Activated CD4-positive, CD25-positive, alpha-beta regulatory T cell (primary cell): Measurements from ENCODE around the gene SLC16A1.

Source experiments
- DNase-seq, 4 experiments: peaks; one replicate each; lab custom pipeline; 2025; lab: John Stamatoyannopoulos, UW

Gene SLC16A1

DNA sequence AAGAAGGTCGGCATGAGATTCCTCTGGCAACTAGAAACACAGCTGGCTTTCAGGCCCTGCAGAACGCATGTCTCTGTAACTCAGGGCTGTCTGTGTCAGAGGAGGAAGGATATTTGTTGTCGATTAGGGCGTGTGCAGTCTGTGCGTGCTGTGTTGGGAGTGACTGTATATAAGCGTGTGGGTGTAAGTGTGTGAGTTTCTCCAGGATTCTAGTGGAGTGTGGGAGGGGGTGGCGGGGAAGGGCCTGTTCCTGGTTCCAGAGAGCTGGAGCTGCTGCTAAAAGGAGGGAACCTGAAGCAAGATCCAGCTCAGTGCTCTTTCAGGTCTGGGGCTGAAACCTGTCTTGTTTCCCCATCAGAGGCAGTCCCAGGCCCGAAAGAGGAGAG is 74.3 kb downstream of the SLC16A1 start:
- no peak for DNase-seq

DNA sequence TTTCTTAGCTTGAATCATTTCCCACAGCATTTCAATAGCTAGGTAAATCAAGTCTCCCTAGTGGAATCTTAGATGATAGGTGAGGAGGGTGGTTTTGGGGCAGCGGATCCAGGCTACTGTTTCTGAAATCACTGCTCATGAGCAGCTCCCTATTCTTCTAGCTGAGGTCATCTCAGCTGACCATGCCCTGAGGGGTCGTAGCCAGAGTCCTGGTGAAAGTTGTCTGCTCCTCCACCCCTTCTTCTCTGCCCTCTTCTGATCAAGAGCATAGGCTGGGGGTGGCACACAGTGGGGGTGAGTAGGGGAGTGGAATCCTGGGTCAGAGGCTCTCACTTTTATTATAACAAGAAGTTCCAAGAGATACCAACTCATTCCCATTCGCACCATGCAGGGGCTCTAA is 76.2 kb downstream of the SLC16A1 start:
- DNase-seq, result no peak

DNA sequence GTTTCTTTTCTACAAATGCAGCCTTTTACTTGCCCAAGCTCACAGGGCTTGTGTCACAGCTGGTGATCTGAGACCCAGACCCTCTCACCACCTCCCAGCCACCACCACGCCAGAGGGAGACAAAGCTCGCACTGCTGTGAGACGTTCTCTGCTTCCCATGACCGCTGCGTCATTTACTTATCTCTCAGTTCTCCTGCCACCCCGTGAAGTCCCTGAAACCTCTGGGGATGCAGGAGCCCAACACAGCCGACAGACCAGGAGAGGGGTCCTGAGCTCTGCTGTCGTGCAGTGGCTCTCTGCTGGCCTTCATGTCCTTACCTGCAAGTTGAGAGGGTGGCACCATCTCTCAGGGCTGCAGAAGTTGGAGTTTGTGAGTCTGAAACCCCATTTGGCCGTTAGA is 77.7 kb downstream of the SLC16A1 start:
- no peak for DNase-seq

DNA sequence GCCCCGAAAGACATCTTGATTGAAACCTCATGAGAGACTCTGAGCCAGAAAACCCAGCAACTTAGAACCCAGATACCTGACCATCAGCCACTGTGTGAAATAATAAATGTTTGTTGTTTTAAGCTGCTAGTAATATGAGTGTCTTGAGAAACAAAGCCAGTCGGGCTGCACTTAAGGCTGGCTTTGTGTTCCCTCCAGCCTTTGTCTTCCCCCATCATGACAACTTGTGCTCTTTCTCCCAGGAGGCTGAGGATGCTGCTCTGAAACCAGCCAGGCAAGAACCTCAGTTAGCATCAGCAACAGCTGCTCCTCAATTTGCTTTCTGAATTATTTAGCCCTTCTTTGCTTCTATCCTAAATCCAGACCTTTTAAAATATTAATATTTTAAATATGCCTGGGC is 78.2 kb downstream of the SLC16A1 start:
- DNase-seq, result no peak

DNA sequence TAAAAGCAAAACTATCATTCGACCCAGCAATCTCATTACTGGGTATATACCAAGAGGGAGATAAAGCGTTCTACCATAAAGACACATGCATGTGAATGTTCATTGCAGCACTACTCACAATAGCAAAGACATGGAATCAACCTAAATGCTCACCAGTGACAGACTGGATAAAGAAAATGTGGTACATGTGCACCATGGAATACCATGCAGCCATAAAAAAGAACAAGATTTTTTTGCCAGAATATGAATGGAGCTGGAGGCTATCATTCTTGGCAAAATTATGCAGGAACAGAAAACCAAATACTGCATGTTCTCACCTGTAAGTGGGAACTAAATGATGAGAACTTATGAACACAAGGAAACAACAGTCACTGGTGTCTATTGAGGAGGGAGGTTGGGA is 79.7 kb downstream of the SLC16A1 start:
- DNase-seq, result no peak

DNA sequence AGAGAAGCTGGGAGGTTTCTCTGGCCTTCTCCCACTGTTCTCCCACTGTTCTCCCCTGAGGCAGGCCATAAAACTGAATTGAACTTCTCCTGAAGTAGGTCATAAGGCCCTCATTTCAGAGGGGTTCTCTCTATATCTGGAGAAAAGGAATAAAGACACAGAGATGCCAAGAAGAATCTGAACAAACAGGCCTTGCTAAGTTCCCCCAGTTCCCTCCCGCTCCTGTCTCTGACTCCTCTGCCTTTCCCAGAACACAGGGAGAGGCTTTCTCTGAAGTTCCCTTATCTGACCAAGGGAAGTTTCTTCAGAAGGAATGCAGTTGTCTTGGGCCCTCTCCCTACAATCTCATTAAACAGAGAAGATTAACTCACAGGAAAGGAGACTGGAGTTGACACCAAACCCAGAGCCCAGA is 83.4 kb downstream of the SLC16A1 start:
- DNase-seq, result no peak

DNA sequence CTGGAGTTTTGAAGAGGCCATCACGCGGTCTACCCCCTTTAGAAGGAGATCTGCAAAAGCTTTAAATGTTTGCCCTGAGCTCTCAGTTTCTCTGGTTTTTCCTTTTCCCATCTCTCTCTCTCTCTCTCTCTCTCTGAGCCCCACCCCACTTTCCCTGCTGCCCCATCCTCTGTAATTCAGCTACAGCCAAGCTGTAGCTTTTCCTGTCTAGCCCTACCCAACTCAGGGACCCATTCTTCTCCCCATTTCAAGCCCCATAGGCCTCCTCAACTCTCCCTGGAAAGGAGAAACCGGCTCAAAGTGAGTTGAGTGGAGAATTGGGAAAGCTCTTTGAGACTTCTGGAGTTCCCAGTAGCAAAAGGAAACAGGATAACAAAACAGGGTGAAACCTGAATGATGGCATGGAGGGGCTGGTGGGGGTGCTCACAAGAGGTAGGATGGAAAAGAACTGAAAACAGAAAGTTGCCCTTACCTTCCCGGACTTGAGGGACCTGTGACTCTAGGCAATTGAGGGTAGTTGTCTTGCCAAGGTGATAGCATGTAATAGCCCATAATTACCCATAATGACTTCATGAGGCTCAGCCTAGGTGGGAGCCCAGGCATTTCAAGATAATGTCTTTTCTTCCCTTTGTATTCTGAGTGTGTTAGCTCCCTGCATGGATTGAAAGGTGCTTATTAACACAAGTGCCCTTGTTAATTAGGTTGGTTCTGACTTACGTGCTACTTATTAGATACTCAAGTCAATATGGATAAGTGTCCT is 84.9 kb downstream of the SLC16A1 start:
- no peak for DNase-seq

DNA sequence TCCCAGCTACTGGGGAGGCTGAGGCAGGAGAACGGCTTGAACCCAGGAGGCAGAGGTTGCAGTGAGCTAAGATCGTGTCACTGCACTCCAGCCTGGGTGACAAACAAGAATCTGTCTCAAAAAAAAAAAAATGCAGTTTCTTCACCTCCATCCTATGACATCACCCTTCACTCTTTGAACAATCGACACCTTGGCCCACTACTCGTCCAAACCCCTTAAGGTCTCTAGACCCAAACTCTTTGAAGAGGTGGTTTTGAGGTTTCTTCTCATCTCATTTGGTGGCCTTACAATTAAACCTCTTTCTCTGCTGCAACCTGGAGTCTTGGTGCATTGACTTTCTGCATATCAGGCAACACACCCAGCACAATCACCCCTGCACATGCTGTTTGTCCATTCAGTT is 86.1 kb downstream of the SLC16A1 start:
- DNase-seq, result no peak

DNA sequence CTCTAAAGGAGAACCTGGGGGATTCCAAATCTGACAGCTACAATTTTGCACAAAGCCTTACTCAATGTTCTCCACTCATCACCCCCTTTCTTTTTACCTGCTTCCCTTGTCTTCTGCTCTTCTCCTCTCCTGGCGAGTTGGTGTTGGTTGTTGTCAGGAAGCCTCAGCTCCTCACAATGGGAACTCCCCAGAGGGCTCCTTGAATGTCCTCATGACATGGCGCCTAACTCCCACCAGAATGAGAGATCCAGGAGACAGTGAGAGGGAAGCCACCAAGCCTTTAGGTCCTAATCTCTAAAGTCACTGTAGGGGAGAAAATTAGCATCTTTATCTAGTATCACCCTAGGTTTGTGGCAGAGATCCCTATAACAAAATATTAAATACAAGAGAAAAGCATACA is 87.8 kb downstream of the SLC16A1 start:
- DNase-seq, result no peak

DNA sequence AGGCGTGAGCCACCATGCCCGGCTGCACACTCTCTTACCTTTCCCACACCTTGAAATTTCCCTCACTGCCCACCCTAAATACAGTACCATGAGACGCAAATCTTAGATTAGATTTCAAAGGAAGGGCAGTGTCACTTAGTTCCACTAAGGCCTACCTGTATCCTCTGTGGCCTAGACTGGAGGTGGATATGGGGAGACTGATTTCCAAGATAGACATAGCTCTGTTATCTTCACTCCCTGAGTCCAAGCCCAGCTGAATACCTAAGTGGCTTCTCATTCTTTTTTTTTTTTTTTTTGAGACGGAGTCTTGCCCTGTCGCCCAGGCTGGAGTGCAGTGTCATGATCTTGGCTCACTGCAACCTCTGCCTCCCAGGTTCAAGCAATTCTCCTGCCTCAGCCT is 89.0 kb downstream of the SLC16A1 start:
- no peak for DNase-seq

DNA sequence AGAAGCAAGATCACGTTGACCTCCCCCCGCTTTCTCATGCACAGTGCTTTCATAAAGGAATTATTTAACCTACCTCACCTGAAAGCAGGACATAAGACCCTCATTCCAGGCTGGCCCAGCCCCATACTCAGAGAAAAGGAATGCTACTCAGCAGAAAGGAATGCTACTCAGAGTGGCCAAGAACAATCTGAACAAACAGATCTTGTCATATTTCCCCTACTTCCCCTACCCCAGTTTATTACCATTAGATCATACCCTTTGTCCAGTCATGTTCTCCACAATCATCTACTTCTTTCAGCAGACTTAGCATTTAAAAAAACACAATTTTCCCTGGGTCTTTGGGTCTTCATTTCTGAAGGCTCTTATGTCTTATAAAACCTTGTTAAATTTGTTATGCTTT is 89.8 kb downstream of the SLC16A1 start:
- no peak for DNase-seq

DNA sequence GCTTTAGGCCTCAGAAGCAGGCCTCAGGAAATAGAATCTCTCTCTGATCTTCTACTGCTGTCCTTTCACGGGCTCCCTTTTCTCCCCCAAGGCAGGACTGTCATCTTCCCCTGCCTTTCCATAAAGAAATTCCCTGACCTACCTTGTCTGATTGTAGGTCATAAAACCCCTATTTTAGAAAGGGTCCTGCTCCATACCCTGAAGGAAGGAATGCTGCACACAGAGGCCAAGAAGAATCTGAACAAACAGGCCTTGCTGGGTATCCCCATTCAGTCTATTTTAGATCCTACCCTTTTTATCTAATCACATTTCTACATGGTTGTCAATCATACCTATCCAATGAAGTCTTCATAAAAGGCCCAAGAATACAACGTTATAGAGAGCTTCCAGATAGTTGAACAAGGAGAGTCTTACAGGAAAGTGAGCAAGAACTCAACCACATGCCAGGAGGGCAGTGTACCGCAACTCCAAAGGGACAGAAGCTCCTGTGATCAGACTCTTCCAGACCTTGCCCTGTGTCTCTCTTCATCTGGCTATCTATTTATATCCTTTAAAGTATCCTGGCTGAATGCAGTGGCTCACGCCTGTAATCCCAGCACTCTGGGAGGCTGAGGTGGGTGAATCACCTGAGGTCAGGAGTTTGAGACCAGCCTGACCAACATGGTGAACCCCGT is 93.1 kb downstream of the SLC16A1 start:
- DNase-seq, result no peak
